ENCODE measurements around the gene USP25.

DNA sequence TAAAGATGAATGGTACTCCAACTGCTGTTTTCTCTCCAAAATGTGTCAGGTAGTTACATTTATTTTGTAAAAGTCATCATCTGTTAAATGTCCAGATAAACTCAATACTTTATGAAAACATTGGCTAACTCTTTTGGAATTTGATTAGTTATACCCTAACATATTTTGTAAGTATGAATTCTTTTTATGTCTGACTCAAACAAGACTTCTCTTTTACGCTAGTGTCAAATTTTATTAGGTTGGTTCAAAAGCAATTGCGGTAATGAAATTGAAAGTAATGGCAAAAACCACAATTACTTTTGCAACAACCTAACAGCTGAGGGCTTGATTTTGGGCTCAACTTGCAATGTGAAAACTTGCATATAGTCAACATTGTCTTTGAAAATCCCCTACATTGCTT lies 41.0 kb upstream of the USP25 start:
- TF ChIP-seq ELF4 (IDR thresholded peaks at IDR 0.05) (no peak), BHLHE40 (IDR thresholded peaks at IDR 0.05; ENCODE audit: borderline replicate concordance) (no peak), L3MBTL2 (conservative IDR thresholded peaks at IDR 0.05) (no peak), FOXM1 (IDR thresholded peaks at IDR 0.05; ENCODE audit: borderline replicate concordance) (no peak), TARDBP (IDR thresholded peaks at IDR 0.05) (no peak), SP1 (IDR thresholded peaks at IDR 0.05) (no peak), PKNOX1 (IDR thresholded peaks at IDR 0.05) (no peak), FOXA1 (IDR thresholded peaks at IDR 0.05) (no peak), NFRKB (IDR thresholded peaks at IDR 0.05) (no peak), HDGF (IDR thresholded peaks at IDR 0.05; ENCODE audit: borderline replicate concordance) (no peak), FOXK2 (IDR thresholded peaks at IDR 0.05) (no peak)

All from HEK293T (cell line).